Bone marrow (tissue), 2 donors: ENCODE results near the gene IGSF21.

Experiments
- DNase-seq, 2 donors: peaks; one replicate each; lab custom pipeline; 2025; lab: John Stamatoyannopoulos, UW

Gene IGSF21

DNA sequence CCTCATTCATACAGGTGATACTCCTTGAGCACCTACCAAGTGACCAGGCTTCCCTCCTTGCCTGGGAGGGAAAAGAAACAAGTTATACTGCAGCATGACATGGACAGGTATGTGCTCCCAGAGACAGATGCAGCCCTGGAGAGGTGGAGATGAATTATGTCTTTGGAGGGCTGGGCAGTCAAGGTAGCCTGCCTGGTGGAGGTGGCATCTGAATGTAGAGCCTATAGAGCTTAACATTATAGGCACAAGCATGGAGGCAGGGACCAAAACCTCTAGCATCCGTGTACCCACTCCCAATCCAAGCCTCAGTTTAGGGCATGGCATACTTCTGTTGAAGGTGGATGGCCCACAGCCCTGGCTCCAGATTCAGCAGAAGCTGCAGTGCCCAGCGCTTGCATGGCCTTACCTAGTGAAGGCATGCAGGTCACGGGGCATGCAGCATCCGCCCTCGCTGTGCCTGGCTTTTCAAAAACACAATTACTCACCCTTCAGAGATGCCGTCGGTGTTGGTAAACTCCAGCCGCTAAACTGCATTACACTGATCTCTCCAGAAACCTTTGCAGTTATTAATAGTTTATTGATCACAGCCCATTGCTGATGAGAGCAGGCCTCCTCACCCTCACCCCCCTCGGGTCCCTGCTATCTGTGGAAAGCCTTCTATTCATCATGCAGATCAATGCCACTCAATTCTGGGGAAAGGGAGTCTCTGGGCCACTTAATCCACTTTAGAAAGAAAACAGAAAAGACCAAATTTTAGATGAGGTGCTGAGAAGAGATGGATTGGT is 222.1 kb downstream of the IGSF21 start:
- DNase-seq = no peak

- DNase-seq = no peak
These were observed 225.0 kb downstream of the IGSF21 start for GRCh38 chr1:18332576-18332975.

- no peak for DNase-seq
These were observed 225.6 kb downstream of the IGSF21 start for GRCh38 chr1:18333220-18333619.

DNA sequence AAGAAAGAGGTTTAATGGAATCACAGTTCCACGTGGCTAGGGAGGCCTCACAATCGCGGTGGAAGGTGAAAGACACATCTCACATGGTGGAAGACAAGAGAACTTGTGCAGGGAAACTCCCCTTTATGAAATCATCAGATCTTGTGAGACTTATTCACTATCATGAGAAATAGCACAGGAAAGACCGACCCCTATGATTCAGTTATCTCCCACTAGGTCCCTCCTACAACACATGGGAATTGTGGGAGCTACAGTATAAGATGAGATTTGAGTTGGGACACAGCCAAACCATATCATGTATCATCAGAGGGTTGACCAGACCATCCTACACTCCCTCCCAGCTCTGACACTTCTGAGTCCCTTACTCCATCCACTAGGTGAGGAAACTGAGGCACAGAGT is 229.2 kb downstream of the IGSF21 start:
- no peak for DNase-seq

DNA sequence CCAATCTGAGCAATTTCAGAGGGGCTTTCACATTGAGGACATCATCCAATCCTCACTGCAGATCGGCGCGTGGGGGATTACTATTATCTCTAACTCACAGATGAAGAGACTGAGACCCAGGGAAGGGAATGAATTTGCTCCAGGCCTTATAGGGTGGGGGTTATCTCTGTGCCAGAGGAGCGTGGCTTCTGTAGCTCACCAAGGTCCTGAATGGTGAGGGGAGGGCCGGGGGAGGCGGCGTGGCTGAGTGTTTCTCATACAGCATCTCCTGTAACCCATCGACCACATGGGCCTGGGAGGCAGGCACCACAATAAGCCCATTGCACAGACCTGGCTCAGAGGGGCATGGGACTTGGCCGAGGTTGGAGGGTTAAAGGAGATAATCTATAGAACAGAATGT is 230.2 kb downstream of the IGSF21 start:
- DNase-seq = no peak

GRCh38 chr1:18339161-18339560 is 231.6 kb downstream of the IGSF21 start:
- DNase-seq = no peak

- DNase-seq = no peak
These were observed 232.7 kb downstream of the IGSF21 start for GRCh38 chr1:18340158-18340764.

GRCh38 chr1:18340787-18341186 is 233.2 kb downstream of the IGSF21 start:
- no peak for DNase-seq

DNA sequence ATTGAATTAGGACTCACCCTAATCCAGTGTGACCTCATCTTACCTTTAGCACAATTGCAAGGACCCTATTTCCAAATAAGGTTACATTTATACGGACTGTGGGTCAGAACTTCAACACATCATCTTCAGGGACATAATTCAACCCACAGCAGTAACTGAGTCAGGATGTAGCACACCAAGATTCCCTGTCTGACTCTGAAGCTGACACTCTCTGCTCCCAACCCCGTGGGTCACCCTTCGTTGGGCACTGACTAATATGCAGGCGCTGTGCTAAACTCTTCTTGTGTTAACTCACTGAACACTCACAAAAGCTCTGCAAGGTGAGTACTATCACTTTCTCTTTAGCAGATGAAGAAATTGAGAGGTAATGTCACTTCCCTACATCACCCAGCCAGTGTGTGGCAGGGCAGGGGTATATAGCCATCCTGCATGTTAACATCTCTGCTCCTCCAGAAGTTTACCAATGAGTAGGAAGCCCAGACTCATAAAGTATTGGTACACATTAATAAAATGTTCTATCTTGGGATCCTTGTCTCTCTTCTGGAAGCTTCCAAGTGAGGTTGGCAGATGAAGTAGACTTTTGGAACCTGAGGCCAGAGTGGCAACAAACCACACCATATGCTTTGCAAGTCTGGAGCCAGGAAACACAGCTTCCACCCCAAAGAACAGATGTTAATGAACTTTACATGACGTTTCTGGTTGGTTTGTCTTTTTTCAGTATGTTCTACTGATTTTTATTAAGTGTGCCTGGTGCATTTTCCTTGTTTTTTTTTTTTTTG is 233.9 kb downstream of the IGSF21 start:
- DNase-seq = no peak

GRCh38 chr1:18342744-18343143 is 235.1 kb downstream of the IGSF21 start:
- DNase-seq = no peak

DNA sequence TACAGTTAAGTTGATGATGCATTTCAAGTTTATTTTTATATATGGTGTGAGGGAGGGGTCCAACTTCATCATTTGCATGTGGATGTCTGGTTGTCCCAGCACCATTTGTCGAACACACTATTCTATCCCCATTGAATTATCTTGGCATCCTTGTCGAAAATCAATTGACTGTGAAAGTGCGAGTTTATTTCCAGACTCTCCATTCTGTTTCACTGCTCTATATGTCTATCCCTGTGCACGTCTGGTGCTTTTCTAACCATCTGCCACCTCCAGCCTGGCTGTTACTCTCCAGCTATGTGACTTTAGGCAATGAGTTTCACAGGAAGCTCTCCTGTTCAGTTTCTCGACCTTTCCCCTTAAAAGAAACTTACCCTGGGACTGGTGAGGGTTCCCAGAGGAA is 236.0 kb downstream of the IGSF21 start:
- no peak for DNase-seq

- no peak for DNase-seq
These were observed 237.2 kb downstream of the IGSF21 start for GRCh38 chr1:18344755-18345154.

DNA sequence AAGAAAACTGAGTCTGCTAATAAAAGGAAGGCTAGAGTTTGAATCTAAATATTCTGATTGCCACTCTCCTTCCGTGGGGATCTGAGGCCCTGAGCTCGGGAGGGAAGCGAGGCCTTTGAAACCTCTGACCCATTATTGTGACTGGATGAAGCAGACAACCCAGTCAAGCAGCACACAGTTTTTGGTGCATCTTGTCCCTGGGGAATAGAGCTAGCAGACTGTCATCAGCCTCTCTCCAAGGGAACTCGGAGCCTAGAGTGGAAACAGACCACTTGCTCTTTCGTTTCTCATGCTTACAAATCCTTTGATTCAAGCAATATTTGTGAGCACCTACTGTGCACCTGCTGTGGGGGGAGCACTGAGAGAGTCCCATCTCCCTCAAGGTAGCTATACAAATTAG is 240.0 kb downstream of the IGSF21 start:
- no peak for DNase-seq

- no peak for DNase-seq
These were observed 240.8 kb downstream of the IGSF21 start for GRCh38 chr1:18348354-18348753.

DNA sequence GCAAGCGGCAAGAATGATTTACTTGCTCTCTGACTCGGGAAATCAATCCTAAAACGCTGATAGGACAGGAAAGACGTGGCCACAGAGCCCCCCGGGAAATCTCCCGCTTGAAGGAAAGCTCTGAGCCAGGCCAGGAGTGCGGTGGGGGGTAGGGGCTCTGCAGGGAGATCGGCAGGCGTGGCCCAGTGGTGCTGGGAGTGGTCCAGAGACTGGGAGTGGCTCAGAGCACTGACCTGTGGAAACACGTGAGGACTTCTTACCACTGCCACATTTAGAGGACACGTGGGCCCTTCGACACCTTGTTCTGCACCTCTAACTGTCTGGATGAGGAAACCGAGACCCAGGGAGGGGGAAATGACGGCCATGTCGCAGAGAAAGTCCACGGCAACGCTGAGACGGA is 243.1 kb downstream of the IGSF21 start:
- DNase-seq = no peak

- no peak for DNase-seq
These were observed 244.1 kb downstream of the IGSF21 start for GRCh38 chr1:18351735-18352134.

DNA sequence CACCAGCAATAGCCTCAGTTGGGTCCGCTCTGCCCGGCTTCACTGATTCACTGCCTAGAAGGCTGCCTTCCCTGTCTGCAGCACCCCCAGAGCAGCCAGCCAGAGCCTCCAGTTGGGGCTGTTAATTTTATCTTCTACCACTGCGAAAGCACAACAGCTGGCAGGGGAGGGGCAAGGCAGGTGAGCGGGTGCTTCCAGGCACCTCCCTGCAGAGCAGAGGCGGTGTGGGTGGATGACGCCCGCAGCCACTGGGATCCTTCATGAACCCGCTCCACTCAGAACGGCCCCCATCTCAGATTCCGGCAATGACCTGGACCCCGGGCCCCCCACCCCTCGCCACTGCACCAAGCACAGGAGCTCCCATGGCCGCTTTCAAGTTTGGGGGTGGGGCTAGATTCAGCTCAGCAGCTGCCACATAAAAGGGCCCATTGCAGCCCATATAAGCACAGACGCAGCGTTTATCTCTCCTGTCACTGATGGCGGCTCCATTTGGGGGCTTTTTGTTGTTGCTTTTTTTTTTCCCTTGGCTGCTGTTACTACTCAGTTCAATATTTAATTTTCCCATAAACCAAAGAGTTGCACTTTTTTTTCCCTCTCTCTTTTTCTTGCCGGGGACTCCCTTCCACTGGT is 245.2 kb downstream of the IGSF21 start:
- DNase-seq = no peak

- no peak for DNase-seq
These were observed 245.9 kb downstream of the IGSF21 start for GRCh38 chr1:18353528-18353927.

- no peak for DNase-seq
These were observed 246.4 kb downstream of the IGSF21 start for GRCh38 chr1:18353992-18354391.

DNA sequence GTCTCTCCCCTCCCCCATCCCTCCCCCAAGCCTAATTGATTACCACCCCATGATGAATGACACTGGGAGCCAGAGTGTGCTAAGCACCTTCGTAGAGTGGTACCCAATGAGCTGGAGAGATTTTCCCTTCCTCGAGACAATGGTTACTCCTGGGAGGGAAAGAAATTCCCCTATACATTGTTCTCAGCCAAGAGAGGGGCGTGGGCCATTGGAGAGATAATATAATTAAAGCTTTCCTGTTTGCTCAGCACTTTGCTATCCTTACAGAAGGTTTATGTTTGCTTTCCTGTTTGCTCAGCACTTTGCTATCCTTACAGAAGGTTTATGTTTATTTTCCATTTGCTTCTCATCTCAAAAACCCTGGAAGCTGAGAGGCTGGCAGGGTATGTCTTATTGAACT is 247.0 kb downstream of the IGSF21 start:
- no peak for DNase-seq

GRCh38 chr1:18357622-18358230 is 250.1 kb downstream of the IGSF21 start:
- no peak for DNase-seq

DNA sequence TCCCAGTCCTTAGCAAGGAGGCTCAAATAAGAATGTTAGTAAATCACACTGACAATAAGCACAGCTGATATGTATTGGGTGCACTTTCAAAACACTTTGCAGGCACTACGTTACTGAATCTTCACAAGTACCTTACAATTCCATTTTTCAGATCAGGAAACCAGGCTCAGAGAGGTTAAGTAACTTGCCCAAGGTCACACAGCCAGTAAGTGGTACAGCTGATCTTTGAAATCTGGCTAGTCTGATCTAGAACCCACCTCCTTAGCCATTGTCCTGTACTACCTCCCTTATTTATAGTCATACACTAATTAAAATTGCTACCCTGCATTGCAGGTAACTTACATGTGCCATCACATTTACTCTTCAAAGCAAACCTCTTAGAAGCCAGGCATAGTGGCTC is 251.0 kb downstream of the IGSF21 start:
- DNase-seq = no peak
